Frontal cortex (tissue), 4 donors: ENCODE data around the gene RPS5. TPM values are rescaled to one million over a fixed set of nuclear protein-coding genes. Genes with fewer than 3 reads are reported as not detected.
"Not testable (repeated sequence)": the region's sequence is repeated elsewhere in the genome, so short reads cannot be mapped to it uniquely, and the experiment has no call there.

ENCODE experiments used
- DNase-seq, 2 donors: peaks; one replicate each; pipeline ENCODE4 v3.0.0; 2012; ENCODE audit warnings: low spot score in 2 of 2
- FAIRE-seq: peaks from 2 replicates; lab custom pipeline; 2012; peaks lifted over from hg19 to GRCh38; lab: Jason Lieb, UNC
- total RNA-seq: library from RNA; depleted of rRNA; stranded (reverse); fragments of >200 nt; gene quantifications from one replicate; pipeline ENCODE4 v1.2.3, GENCODE V29; 2014
- donor health status: control.
- donor health status: control.
- donor health status: control.

Gene RPS5
- 2,200 TPM for total RNA-seq

GRCh38 chr19:58386576-58387337 is at the start of gene RPS5:
Gene RPS5, plus strand, starts transcription at chr19:58387269. Its CDS starts 869 bp downstream, at chr19:58388138.
- FAIRE-seq: peak; percentile 33
- peak; percentile 98 to 100 for DNase-seq

DNA sequence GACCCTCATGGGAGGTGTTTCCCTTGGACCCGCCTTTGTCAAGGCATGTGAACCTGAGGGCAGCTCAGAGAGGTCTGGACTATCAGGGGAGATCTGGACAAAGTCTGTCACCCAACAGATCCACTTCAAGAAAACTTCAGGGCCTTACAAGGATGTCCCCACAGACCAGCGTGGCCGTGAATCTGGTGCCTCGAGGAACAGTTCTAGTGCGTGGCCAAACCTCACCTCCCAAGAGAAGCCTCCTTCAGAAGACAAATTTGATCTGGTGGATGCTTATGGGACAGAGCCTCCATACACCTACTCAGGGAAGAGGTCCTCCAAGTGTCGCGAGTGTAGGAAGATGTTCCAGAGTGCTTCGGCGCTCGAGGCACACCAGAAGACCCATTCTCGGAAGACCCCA is 48.7 kb upstream of the RPS5 start:
- no peak for DNase-seq
- FAIRE-seq: no peak

- DNase-seq: no peak
- no peak for FAIRE-seq
Observed at GRCh38 chr19:58338825-58339558, 48.1 kb upstream of the RPS5 start.

DNA sequence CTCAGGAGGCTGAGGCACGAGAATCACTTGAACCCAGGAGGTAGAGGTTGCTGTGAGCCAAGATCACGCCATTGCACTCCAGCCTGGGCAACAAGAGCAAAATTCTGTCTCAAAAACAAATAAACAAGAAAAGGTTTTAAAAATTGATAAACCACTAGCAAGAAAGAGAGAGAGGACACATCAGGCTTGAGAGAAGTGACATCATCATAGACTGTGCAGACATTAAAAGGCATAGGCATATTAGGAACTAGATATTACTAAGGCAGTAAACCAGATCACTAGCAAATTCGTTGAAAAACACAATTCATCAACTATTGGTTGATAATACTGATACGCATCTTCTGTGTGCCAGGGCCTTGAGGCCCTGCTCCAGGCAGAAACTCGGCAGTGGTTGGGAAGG is 41.5 kb upstream of the RPS5 start:
- FAIRE-seq (no peak), DNase-seq (no peak)

GRCh38 chr19:58346961-58347929 is 39.8 kb upstream of the RPS5 start:
- FAIRE-seq (no peak), DNase-seq (peak; percentile 89)

DNA sequence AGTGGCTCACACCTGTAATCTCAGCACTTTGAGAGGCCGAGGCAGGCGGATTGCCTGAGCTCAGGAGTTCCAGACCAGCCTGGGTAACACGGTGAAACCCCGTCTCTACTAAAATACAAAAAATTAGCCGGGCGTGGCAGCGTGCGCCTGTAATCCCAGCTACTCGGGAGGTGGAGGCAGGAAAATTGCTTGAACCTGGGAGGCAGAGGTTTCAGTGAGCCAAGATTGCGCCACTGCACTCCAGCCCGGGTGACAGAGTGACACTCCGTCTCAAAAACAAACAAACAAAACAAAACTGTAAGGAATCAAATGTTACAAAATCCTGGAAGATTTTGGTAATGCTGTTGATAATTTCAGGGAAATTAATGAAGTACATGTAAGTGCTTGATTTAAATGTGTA is 39.0 kb upstream of the RPS5 start:
- not testable (repeated sequence) for DNase-seq

GRCh38 chr19:58349590-58349989 is 37.5 kb upstream of the RPS5 start:
- DNase-seq: no peak
- no peak for FAIRE-seq

More for the DNA sequence above, 39.0 kb upstream of the RPS5 start:
- not testable (repeated sequence) for FAIRE-seq

- FAIRE-seq (no peak), DNase-seq (no peak)
Observed at GRCh38 chr19:58350001-58350861, 36.8 kb upstream of the RPS5 start.

DNA sequence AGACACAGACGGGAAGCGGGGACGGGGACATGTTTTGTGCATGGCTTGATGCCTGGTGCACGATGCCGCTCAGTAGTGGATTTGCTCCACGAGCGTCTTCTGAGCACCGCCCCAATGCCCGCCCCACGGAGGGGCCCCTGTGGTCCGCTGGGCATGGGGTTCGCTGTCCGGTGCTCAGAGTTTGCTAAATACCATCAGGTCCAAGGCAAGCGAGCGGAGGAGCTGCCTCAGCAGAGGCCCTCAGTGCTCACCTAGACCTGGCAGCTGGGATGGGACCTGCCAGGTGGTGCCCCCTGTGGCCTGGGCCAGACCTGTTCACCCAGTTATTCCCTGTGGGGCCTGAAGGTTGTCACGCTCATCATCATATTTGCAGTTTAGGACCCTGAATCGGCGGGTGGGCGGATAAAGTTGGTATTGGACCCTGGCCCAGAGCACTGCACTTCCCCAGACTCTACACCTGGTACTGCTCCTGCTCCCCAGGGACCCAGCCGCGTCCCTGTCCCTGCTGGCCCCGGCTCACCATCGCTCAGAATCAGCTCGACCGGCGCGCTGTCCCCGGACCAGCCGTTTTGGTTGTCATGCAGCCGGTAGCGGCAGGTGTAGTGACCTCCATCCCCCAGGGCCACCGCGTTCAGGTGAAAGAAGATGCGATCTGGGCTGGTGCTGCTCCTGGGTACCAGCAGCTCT is 36.1 kb upstream of the RPS5 start:
- DNase-seq (no peak), FAIRE-seq (no peak)

DNA sequence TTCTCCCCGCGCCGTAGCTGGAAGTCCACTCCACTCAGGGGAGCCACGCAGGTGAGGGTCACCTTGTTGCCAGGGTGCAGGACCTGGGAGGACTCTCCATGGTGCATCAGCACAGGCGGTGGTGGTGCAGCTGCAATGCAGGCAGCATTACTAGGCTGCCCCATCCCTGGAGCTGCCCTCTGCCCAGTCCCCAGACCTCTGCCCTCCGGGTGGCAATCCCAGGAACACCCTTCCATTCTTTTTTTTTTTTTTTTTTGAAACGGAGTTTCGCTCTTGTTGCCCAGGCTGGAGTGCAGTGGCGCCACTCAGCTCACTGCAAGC is 35.6 kb upstream of the RPS5 start:
- FAIRE-seq (no peak), DNase-seq (no peak)

DNA sequence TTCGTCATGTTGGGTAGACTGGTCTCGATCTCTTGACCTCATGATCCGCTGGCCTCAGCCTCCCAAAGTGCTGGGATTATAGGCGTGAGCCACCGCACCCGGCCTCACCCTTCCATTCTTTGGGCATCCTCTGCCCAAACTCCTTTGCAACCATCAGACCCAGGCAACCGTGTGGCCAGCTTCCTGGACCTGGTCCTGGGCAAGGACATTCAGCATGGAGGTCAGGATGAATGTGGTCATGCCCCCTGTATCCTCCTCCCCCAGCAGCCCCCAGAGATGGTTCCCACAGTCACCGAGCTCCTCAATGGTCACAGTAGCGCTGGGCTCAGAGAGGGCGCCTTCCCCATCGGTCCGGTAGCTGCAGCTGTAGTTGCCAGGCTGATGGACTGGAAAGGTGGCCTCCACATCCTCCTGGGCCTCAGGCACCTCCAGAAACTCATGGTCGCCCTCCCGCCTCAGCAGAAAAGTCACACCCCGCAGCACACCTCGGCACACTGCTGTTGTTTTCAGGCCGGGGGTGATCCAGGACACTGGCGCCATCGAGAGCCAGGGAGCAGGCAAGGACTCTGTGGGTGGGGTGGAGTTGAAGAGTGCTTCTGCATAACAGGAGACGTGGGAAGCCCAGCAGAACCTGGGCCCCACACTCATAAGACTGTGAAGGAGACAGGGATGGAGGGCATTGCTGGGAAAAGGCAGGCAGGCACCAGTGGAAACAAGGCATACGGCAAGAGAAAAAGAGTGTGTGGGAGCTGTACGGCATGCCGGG is 34.9 kb upstream of the RPS5 start:
- no peak for FAIRE-seq
- DNase-seq: no peak

DNA sequence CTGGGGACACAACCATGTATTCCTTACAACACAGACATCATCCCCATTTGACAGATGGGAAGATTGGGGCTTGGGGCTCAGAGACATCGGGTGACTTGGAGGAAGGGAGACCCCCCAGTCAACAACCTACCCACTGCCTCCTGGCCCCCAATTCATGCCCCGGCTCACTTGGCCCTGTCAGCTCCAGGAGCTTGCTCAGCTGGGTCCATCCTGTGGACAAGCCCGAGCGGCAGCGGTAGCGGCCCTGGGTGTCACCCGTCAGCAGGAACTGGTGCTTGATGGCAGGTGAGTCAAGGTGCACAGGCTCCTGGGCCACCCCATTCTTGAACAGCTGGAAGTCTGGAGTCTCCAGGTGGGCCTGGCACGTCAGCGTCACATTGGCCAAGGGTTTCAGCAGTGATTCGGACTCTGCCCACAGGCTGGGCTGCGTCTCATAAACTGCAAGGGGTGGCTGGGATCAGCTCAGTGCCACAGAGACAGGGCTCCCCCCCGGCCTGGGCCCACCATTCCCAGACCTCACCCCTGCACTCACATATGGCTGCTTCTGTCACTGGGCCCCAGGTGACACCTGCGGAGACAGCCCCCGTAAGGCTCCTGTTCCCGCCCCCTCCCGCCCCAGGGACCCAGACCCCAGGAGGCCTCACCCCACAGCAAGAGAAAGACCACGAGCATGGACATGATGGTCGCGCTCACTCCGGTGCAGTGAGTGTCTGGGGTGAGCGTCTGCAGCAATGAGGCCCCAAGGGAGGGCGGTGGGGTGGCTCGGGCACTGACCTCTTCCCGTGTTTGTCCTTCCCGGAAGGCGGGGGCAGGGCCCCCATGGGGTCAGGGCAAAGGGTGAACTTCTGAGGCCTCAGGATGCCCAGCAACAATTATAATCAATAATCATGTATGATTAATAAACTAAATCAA is 34.1 kb upstream of the RPS5 start, which contains the start of gene A1BG:
Gene A1BG, minus strand, starts transcription at position 733 of the 912 bp plus-strand sequence. Its CDS starts 55 bp downstream, at position 678.
- FAIRE-seq (no peak), DNase-seq (no peak)

DNA sequence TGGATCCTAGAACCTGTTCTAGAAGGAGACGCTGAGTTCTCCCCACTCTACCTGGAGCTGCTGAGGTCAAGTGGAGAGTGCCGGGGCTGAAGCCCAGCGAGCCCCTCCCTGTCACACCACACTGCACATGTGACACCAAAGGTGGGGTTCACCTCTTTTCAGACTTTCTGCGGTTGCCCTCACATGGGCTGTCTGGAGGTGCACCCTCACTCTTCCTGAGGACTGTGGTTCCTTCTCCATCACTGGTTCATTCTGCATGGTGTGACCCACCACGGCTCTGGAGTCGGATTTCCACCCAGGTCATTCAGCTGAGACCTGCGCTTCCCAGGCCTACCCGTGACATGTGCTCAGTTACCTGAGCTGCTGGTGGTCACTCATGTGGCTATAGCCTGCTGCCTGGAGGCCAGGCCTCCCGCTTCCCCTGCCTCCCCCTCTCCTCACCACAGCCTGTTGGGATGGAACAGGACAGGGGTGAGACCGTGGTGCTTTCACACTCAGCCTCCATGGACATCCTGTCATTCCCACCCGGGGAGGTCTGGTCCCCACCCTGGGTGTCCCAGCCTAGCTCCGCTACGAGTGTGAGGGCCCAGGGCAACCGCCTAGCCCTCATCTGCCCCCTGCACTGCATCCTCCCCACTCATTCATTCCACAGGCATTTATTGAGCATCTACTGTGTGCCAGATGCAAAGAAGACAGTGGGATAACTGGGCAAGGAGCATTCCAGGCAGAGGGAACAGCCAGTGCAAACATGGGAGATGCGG is 33.2 kb upstream of the RPS5 start:
- DNase-seq (no peak), FAIRE-seq (no peak)

DNA sequence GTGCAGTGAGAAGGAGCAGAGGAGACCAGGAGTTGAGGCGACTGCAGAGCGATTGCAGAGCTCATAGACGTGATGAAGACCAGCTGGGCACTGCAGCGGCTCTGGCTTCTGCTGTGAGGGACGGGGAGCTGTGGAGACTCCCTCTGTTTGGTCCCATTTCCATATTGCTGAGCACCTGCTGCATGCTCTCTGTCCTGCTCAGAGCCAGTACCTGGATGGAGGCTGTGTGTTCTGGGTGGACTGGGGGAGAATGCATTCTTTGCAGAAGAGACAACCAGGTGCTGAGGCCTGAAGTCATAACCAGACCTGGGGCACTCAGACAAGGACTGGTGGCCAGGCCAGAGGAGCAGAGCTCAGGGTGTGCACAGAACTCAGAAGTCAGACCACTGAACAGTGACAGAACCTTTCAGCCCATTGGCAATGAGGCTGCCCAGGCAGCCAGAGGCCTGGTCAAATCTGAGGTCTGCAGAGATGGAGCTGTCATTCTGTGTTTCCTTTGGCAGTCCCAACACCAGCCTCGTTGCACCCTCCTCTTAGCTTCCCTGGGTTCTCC is 32.5 kb upstream of the RPS5 start:
- DNase-seq: no peak
- FAIRE-seq: no peak

GRCh38 chr19:58355215-58355796 is 31.8 kb upstream of the RPS5 start:
- FAIRE-seq: no peak
- DNase-seq: no peak
